Psoas muscle (tissue), 8 donors: ENCODE measurements around the gene SDK2. TPM values are rescaled to one million over a fixed set of nuclear protein-coding genes. Genes with fewer than 3 reads are reported as not detected.

Experiments used
- ATAC-seq, 4 donors: fragments of 200-7000 bp; cut with Tn5 transposase; one replicate each; pipeline ENCODE4 v1.9.1; 2020; ENCODE audit warnings: moderate library complexity in 3 of 4, mild to moderate bottlenecking in 2 of 4
- DNase-seq, 2 donors: peaks; one replicate each; pipeline ENCODE4 v3.0.0-alpha.2; 2020
- H3K27ac ChIP-seq: fragments of 200-600 bp; one replicate; pipeline ENCODE4 v1.8.0; 2022
- H3K27me3 ChIP-seq, 3 donors: fragments of 200-600 bp in 1 of 3; one replicate each; pipeline versions ENCODE4 v1.6.1 to v1.8.0; 2013 to 2022; ENCODE audit warnings: low read length in 2 of 3, mild to moderate bottlenecking in 2 of 3, moderate library complexity in 1 of 3; ENCODE audit not compliant: insufficient read depth in 3 of 3
- H3K36me3 ChIP-seq, 2 donors: fragments of 200-600 bp in 1 of 2; one replicate each; pipeline versions ENCODE4 v1.6.1 to v1.8.0; 2013 to 2022; ENCODE audit warnings: low read depth in 1 of 2, mild to moderate bottlenecking in 1 of 2, moderate library complexity in 1 of 2; ENCODE audit not compliant: insufficient read depth in 1 of 2
- H3K4me1 ChIP-seq: fragments of 200-600 bp; one replicate; pipeline ENCODE4 v1.8.0; 2022
- H3K4me3 ChIP-seq: fragments of 200-600 bp; one replicate; pipeline ENCODE4 v1.8.0; 2022; ENCODE audit warnings: mild to moderate bottlenecking
- H3K9me3 ChIP-seq: fragments of 200-600 bp; one replicate; pipeline ENCODE4 v1.8.0; 2022
- WGBS, 3 donors: extraction: QIAGEN DNeasy Blood & Tissue Kit; methylation state at CpG; one replicate each; pipeline versions ENCODE4 v1.1.6 to v1.1.7; 2013; 5-methylcytosine and 5-hydroxymethylcytosine counted together
- intact Hi-C, 2 donors: fragments of 100-400 bp; cut with DNase I; formaldehyde crosslinking; loops; one replicate each; pipeline versions ENCODE4 v1.11.0 to v1.14.2; 2022
- polyA plus RNA-seq, 3 donors: library from polyadenylated mRNA; stranded (reverse); fragments of 200-250 nt; gene quantifications; one replicate each; pipeline ENCODE4 v1.2.3, GENCODE V29; 2013
- total RNA-seq, 4 donors: library from RNA; stranded (reverse); fragmentation: NEBNext Ultra II Directional in 2 of 4; extraction: Animal tissue kit (Norgen Biotek cat#: 25700) in 2 of 4; gene quantifications; one replicate each; pipeline versions ENCODE4 v1.2.1 to v1.2.4, GENCODE V29; 2021 to 2023
- TF ChIP-seq, protein P1 (sequence below): fragments of 200-600 bp; IDR thresholded peaks from one replicate; pipeline ENCODE4 v1.8.0; 2022; ENCODE audit warnings: antibody characterized with exemption
- donor health status: healthy with polysubstance abuse.
- donor health status: DM: no; HTN: no; CAD: no; lungs with moderate emphysema.
- donor health status: Bipolar disorder and iron deficiency.
- donor health status: healthy.
- donor health status: DM: yes; HTN: yes; CAD: no.
- donor health status: DM: no; HTN: no; CAD: no.
- donor health status: DM: no; HTN: no; CAD: no.
- donor health status: DM: yes; HTN: yes; CAD: no.

SDK2 gene
- total and polyA plus RNA-seq, 7 donors, result 0.04 to 2.8 (median 0.24) TPM

DNA sequence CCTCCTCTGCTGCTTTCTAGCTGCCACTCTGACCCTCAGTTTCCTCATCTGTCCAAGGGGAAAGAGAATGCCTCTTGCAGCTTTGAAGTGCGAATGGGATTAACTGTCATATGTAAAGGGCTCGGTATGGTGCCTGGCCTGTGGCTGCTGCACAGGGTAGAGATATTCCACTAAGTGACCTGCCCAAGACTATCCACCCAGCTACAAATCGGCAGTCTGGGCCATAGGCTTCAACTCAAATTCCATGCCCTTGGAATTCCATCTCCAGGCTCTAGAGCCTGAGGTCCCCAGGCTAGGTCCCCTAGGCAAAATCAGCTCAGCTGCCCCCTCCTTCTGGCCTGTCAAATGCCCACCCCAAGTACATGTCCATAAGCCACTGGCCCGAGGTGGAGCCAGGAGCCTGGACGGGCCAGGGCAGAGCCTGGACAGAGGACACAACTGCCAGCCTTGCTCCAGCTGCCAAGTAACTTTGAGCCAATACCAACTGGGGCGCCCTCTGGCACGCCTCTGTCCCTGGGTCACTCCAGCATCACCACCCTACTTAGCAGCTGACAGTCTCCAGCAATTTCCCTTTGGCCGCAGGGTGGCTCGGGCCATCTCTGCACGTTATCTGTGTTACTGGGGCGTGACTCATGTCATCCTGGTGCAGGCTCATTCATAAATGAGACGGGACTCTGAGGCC lies 57.2 kb downstream of the SDK2 start:
- no peak overlapping the region for H3K4me3 ChIP-seq
- 27 to 41% (median 34%) methylated on average over 12 of the region's 12 CpGs for WGBS, 3 donors
- TF ChIP-seq, protein P1, sequence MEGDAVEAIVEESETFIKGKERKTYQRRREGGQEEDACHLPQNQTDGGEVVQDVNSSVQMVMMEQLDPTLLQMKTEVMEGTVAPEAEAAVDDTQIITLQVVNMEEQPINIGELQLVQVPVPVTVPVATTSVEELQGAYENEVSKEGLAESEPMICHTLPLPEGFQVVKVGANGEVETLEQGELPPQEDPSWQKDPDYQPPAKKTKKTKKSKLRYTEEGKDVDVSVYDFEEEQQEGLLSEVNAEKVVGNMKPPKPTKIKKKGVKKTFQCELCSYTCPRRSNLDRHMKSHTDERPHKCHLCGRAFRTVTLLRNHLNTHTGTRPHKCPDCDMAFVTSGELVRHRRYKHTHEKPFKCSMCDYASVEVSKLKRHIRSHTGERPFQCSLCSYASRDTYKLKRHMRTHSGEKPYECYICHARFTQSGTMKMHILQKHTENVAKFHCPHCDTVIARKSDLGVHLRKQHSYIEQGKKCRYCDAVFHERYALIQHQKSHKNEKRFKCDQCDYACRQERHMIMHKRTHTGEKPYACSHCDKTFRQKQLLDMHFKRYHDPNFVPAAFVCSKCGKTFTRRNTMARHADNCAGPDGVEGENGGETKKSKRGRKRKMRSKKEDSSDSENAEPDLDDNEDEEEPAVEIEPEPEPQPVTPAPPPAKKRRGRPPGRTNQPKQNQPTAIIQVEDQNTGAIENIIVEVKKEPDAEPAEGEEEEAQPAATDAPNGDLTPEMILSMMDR, result no peak
- H3K9me3 ChIP-seq, result no peaks in the 10 kb centered on the region
- no peaks in the 10 kb centered on the region for H3K4me1 ChIP-seq
- intact Hi-C loops, result no loop called here
- DNase-seq (peak in 1 of 2 donors; percentile 28), ATAC-seq (peak; percentile 68 to 85 (median 78))
- H3K27ac ChIP-seq, result no peak overlapping the region
- no peaks in the 10 kb centered on the region for H3K36me3 ChIP-seq
- peaks cover 0 to 10% (median 2%) of the 10 kb centered on the region in 3 donors for H3K27me3 ChIP-seq

DNA sequence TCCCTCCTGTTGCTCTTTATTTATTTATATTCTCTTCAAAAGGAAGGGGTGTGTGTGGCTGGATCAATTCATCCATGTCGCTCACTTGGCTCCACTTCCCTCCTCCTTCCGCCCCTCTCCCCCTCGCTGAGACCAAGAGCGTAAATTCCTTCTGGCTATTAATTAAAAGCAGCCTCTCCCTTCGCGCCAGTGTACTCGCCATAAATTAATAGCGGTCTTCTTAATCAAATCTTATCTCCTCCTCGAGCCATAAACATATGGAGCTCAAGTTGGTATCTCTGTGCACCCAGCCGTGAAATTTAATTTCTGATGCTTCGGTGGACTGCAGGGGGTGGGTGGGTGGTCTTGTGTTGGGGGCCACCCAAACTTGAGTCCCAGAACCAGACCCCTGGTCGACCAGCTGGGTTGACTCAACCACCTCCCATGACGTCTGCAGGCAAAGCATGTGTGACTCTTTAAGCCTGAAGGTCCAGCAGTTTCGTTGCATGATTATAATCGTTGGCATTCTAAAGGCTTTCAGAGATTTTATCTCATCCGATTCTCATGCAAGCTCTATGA lies 57.9 kb downstream of the SDK2 start:
- no peak overlapping the region for H3K4me3 ChIP-seq
- TF ChIP-seq, protein P1, result no peak
- WGBS, 3 donors, result 28 to 30% (median 29%) methylated on average over 16 of the region's 16 CpGs
- no peak for ATAC-seq
- H3K36me3 ChIP-seq, result no peaks in the 10 kb centered on the region
- H3K27me3 ChIP-seq, result peaks cover 0 to 10% (median 2%) of the 10 kb centered on the region in 3 donors
- H3K27ac ChIP-seq, result no peak overlapping the region
- DNase-seq, result no peak
- intact Hi-C loops, result no loop called here
- no peaks in the 10 kb centered on the region for H3K4me1 ChIP-seq
- H3K9me3 ChIP-seq, result no peaks in the 10 kb centered on the region

DNA sequence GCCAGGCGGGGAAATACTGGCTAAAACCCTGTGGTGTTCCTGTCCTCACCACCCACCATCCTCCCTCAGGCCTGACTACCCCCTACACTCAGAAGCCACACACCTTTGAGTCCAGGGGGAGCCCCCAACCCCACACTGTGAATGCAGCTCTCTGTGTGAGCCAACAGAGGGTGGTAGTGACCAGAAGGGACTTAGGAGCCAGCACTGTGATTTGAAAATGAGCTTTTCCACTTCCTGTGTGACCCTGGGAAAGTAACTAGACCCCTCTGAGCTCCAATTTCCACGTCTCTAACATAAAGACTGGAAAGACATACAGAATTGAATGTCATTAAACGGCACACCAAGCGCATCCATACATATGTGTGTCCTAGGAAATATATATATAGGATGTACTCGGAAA lies 58.7 kb downstream of the SDK2 start:
- no peak for DNase-seq
- ATAC-seq, result no peak

DNA sequence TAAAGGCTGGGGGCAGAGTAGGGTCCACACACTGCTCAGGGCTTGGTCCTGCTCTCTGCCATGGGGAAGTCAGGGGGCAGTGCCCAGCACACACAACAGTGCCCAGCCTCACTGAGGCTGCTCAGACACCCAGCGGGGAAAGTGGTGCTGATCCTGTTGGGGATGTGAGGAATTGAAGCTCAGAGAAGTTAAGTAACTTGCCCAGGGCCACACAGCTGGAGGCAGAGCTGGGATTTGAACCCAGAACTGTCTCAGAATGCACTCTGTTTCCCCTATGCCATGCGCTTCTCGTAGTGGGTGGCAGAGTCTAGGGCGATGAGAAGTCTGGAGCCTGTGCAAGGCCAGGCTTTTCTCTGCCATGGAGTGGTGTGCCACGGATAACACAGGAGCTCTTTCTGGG lies 59.3 kb downstream of the SDK2 start:
- TF ChIP-seq, protein P1, result no peak
- H3K4me1 ChIP-seq, result no peaks in the 10 kb centered on the region
- H3K36me3 ChIP-seq, result no peaks in the 10 kb centered on the region
- H3K27me3 ChIP-seq, result peaks cover 0 to 10% (median 2%) of the 10 kb centered on the region in 3 donors
- H3K4me3 ChIP-seq, result no peak overlapping the region
- ATAC-seq (no peak), DNase-seq (no peak)
- no peak overlapping the region for H3K27ac ChIP-seq
- 93 to 97% (median 97%) methylated on average over 5 of the region's 5 CpGs for WGBS, 3 donors
- intact Hi-C loops, result no loop called here
- no peaks in the 10 kb centered on the region for H3K9me3 ChIP-seq

More for the DNA sequence above, 58.7 kb downstream of the SDK2 start:
- no peaks in the 10 kb centered on the region for H3K36me3 ChIP-seq
- no peak overlapping the region for H3K27ac ChIP-seq
- intact Hi-C loops, result no loop called here
- no peaks in the 10 kb centered on the region for H3K4me1 ChIP-seq
- TF ChIP-seq, protein P1, result no peak
- no peaks in the 10 kb centered on the region for H3K9me3 ChIP-seq
- H3K4me3 ChIP-seq, result no peak overlapping the region
- WGBS, 3 donors, result 82 to 87% (median 85%) methylated on average over 5 of the region's 5 CpGs
- H3K27me3 ChIP-seq, result peaks cover 0 to 10% (median 2%) of the 10 kb centered on the region in 3 donors
